Panc1 (cell line): ENCODE results near the gene RALGAPA1. TPM values are rescaled to one million over a fixed set of nuclear protein-coding genes. Genes with fewer than 3 reads are reported as not detected.
"Not testable (repeated sequence)": the region's sequence is repeated elsewhere in the genome, so short reads cannot be mapped to it uniquely, and the experiment has no call there.

ENCODE experiments used
- ATAC-seq: fragments of 200-7000 bp; cut with Tn5 transposase; 2 replicates; pipeline ENCODE4 v1.9.1; 2020; ENCODE audit warnings: mild to moderate bottlenecking, moderate library complexity
- BruUV-seq: library from RNA; stranded (reverse); fragments of 400-500 nt; replicated peaks from 2 replicates; lab custom pipeline; 2021; lab: Mats Ljungman, UMichigan
- CTCF ChIA-PET: fragments of 300-600 bp; sonication (Branson Sonifier 250); formaldehyde crosslinking; loops from one replicate; lab custom pipeline; 2022; ENCODE audit warnings: antibody characterized with exemption; lab: Charles Lee
- POLR2A ChIA-PET: fragments of 300-600 bp; sonication (Branson Sonifier 250); formaldehyde crosslinking; loops from one replicate; lab custom pipeline; 2022; ENCODE audit warnings: antibody characterized with exemption; lab: Charles Lee
- DNase-seq: peaks from one replicate; pipeline ENCODE4 v3.0.0-alpha.2; 2010; ENCODE audit warnings: low read depth, low spot score
- H3K27ac ChIP-seq: 2 replicates; pipeline ENCODE4 v1.5.1; 2011; ENCODE audit warnings: mild to moderate bottlenecking, low read length, inconsistent platforms
- H3K27me3 ChIP-seq: fragments of 200-500 bp; sonication (Bioruptor generic); 2 replicates; pipeline ENCODE4 v1.6.0; 2014; ENCODE audit warnings: low read length, inconsistent platforms; ENCODE audit not compliant: control insufficient read depth, insufficient read depth
- H3K36me3 ChIP-seq: fragments of 200-500 bp; sonication (Bioruptor generic); 2 replicates; pipeline ENCODE4 v1.5.1; 2014; ENCODE audit warnings: inconsistent platforms, mild to moderate bottlenecking, low read length, moderate library complexity; ENCODE audit not compliant: control insufficient read depth, insufficient read depth
- H3K4me1 ChIP-seq: 2 replicates; pipeline ENCODE4 v1.5.1; 2011; ENCODE audit warnings: inconsistent platforms, mild to moderate bottlenecking, low read length, moderate library complexity; ENCODE audit not compliant: control insufficient read depth, insufficient read depth
- H3K4me3 ChIP-seq, 2 experiments: 2 replicates each; pipeline ENCODE4 v1.5.1; 2011 to 2012; ENCODE audit warnings: low read depth in 2 of 2, low read length in 2 of 2, mild to moderate bottlenecking in 2 of 2, inconsistent platforms in 1 of 2, moderate library complexity in 1 of 2
- H3K9me3 ChIP-seq: fragments of 200-500 bp; sonication (Bioruptor generic); 2 replicates; pipeline ENCODE4 v1.5.1; 2014; ENCODE audit warnings: low read depth, mild to moderate bottlenecking, inconsistent platforms, low read length, moderate library complexity; ENCODE audit not compliant: control insufficient read depth, insufficient read depth
- CTCF ChIP-seq: fragments of 450-650 bp; IDR thresholded peaks from 2 replicates; pipeline ENCODE4 v1.5.1; 2017; ENCODE audit warnings: mild to moderate bottlenecking
- POLR2AphosphoS5 ChIP-seq: IDR thresholded peaks from 2 replicates; pipeline ENCODE4 v1.6.1; 2012; ENCODE audit warnings: mild to moderate bottlenecking, low read depth, low read length, moderate library complexity
- REST ChIP-seq, 2 experiments: IDR thresholded peaks; 2 replicates each; pipeline ENCODE4 v1.6.1; 2011 to 2012; ENCODE audit warnings: low read depth in 2 of 2, control low read depth in 1 of 2, low read length in 1 of 2, mild to moderate bottlenecking in 1 of 2, moderate library complexity in 1 of 2; ENCODE audit not compliant: insufficient read depth in 1 of 2
- SIN3A ChIP-seq: IDR thresholded peaks from 2 replicates; pipeline ENCODE4 v1.6.1; 2012; ENCODE audit warnings: low read depth, mild to moderate bottlenecking, low read length, moderate library complexity, borderline replicate concordance; ENCODE audit not compliant: insufficient read depth
- TCF7L2 ChIP-seq: IDR thresholded peaks from 2 replicates; pipeline ENCODE4 v1.6.1; 2011; ENCODE audit warnings: mild to moderate bottlenecking, low read depth, low read length, inconsistent platforms
- in situ Hi-C: cut with HindIII; loops from 2 replicates; pipeline ENCODE4 v1.10.0; 2016; ENCODE audit warnings: low sequenced_read_pairs, low pct_unique_long_range_greater_than_20kb
- intact Hi-C: fragments of 100-400 bp; cut with micrococcal nuclease; formaldehyde crosslinking; loops from one replicate; pipeline ENCODE4 v1.10.0; 2022; ENCODE audit not compliant: unreplicated experiment
- total RNA-seq: library from RNA; stranded (reverse); gene quantifications from one replicate; pipeline ENCODE4 v1.2.1, GENCODE V29; 2021; ENCODE audit not compliant: unreplicated experiment

RALGAPA1 gene
- total RNA-seq, 1 experiment from 2014 or later = 31.5 TPM

- Histone ChIP-seq H3K27me3 (no peaks in the 10 kb centered on the region), H3K4me3 (no peak overlapping the region), H3K9me3 (no peaks in the 10 kb centered on the region), H3K36me3 (no peaks in the 10 kb centered on the region), H3K4me1 (no peaks in the 10 kb centered on the region), H3K27ac (no peak overlapping the region)
- POLR2A ChIA-PET = interaction anchor here (0.6 kb wide), 1 partner anchor 215 kb away, joined by 3 read pairs; no protein-coding TSS in a partner anchor
- DNase-seq = no peak
- ATAC-seq = no peak
- BruUV-seq = no TSS peak
- CTCF ChIA-PET = no interaction called here
- intact Hi-C loops (loop anchor here (2.0 kb wide), 1 partner anchor 78 kb away; no protein-coding TSS in a partner anchor), in situ Hi-C loops (no loop called here)
- no peak for TF ChIP-seq SIN3A
- no peak for TF ChIP-seq REST (IDR thresholded peaks at IDR 0.05; ENCODE audit: insufficient read depth in 1 of 2, low read depth in 2 of 2, low read length in 1 of 2)
- no peak for TF ChIP-seq CTCF
- TF ChIP-seq TCF7L2 = no peak
- no peak for TF ChIP-seq POLR2AphosphoS5
Observed at GRCh38 chr14:35631071-35631805, 177.9 kb downstream of the RALGAPA1 start.

DNA sequence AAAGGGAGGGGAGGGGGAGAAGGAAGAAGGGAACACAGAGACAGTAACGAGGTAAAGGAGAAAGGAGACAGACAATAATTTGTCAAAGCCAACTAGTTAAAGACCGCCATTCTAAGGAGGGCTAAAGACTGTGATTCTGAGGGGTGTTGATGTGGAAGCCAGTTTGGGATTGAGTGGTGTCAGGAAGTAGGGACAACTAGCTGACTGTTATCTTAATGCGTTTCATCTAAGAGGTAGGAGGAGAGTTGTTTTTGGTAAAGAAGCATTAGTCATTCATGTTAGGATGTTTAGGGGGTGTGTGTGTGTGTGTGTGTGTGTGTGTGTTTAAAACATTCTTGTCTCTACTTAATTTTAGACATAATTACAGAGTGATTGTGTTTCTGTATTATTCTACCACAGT is 180.1 kb downstream of the RALGAPA1 start:
- TF ChIP-seq POLR2AphosphoS5 = no peak
- TF ChIP-seq REST (IDR thresholded peaks at IDR 0.05; ENCODE audit: insufficient read depth in 1 of 2, low read depth in 2 of 2, low read length in 1 of 2) = no peak
- no peak for TF ChIP-seq TCF7L2
- TF ChIP-seq SIN3A = no peak
- TF ChIP-seq CTCF = no peak
- in situ Hi-C loops = no loop called here
- no peaks in the 10 kb centered on the region for H3K27me3 ChIP-seq
- H3K36me3 ChIP-seq = no peaks in the 10 kb centered on the region
- no peaks in the 10 kb centered on the region for H3K4me1 ChIP-seq
- DNase-seq (no peak), ATAC-seq (no peak)
- POLR2A ChIA-PET = no interaction called here
- no peak overlapping the region for H3K27ac ChIP-seq
- no peaks in the 10 kb centered on the region for H3K9me3 ChIP-seq
- no peak overlapping the region for H3K4me3 ChIP-seq
- CTCF ChIA-PET = no interaction called here
- no TSS peak for BruUV-seq
- intact Hi-C loops = no loop called here

GRCh38 chr14:35626947-35627346 is 182.1 kb downstream of the RALGAPA1 start:
- BruUV-seq, in situ Hi-C loops, H3K4me3 ChIP-seq, H3K4me1 ChIP-seq, POLR2A ChIA-PET, intact Hi-C loops, H3K27me3 ChIP-seq, H3K9me3 ChIP-seq, ATAC-seq, DNase-seq, H3K27ac ChIP-seq, H3K36me3 ChIP-seq, CTCF ChIA-PET: not testable (repeated sequence)
